Spinal cord (tissue), 10 donors: ENCODE data around the gene MACROD2. TPM values are rescaled to one million over a fixed set of nuclear protein-coding genes. Genes with fewer than 3 reads are reported as not detected.

Experiments used
- DNase-seq, 6 donors: peaks; one replicate each; pipeline versions ENCODE4 v3.0.0 to v3.0.0-alpha.2; 2013 to 2015; ENCODE audit warnings: low spot score in 6 of 6, low read depth in 4 of 6
- H3K27ac ChIP-seq: one replicate; pipeline ENCODE4 v1.5.1; 2013; ENCODE audit warnings: low read depth, low read length, control low read depth
- H3K27me3 ChIP-seq: one replicate; pipeline ENCODE4 v1.6.1; 2013; ENCODE audit warnings: low read length; ENCODE audit not compliant: control insufficient read depth, insufficient read depth
- H3K36me3 ChIP-seq: one replicate; pipeline ENCODE4 v1.6.1; 2013; ENCODE audit warnings: low read length; ENCODE audit not compliant: control insufficient read depth, insufficient read depth
- H3K4me1 ChIP-seq: one replicate; pipeline ENCODE4 v1.6.1; 2013; ENCODE audit warnings: low read length; ENCODE audit not compliant: control insufficient read depth, insufficient read depth
- H3K4me3 ChIP-seq: one replicate; pipeline ENCODE4 v1.5.1; 2013; ENCODE audit warnings: low read depth, low read length, control low read depth
- H3K9me3 ChIP-seq: one replicate; pipeline ENCODE4 v1.6.1; 2013; ENCODE audit warnings: low read length; ENCODE audit not compliant: control insufficient read depth, insufficient read depth
- WGBS: methylation state at CpG from one replicate; pipeline ENCODE4 v1.1.5; 2013; ENCODE audit warnings: missing lambda C conversion rate; ENCODE audit not compliant: insufficient coverage; 5-methylcytosine and 5-hydroxymethylcytosine counted together
- polyA plus RNA-seq, 2 donors: library from polyadenylated mRNA; unstranded; fragments of 120-200 nt; gene quantifications; one replicate each; pipeline ENCODE4 v1.2.1, GENCODE V29; 2013; ENCODE audit not compliant: insufficient read length in 2 of 2
- total RNA-seq, 2 donors: library from RNA; depleted of rRNA in 1 of 2; stranded (reverse); fragments of 120-200 nt in 1 of 2; fragments of >200 nt in 1 of 2; gene quantifications; one replicate each; pipeline versions ENCODE4 v1.2.3 to v1.2.4, GENCODE V29; 2013 to 2014
- donor health status: healthy.

The MACROD2 gene
- total and polyA plus RNA-seq, 4 donors = 16.2 to 34.0 (median 23.6) TPM

DNA sequence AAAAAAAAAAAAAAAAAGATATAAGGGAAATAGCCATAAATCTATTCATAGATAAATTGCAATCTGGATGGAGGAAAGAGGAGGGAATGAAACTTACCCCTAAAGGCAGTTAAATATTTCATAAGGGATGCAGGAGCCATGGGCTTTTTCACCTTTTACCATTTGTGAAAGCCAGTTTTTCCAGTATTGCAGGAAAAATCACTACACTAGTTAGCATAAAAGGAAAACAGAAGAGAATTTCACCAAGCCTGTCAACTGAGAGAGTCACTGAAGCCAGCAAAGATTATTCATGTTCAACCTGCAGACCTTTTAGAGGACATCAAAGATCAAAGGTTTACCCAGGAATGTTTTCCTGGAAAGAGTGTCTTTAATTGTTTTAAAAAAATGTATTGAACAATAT lies 1608.2 kb downstream of the MACROD2 start:
- H3K4me3 ChIP-seq = no peak overlapping the region
- H3K27me3 ChIP-seq = no peaks in the 10 kb centered on the region
- DNase-seq = no peak
- no peak overlapping the region for H3K27ac ChIP-seq
- H3K9me3 ChIP-seq = no peaks in the 10 kb centered on the region
- no peaks in the 10 kb centered on the region for H3K36me3 ChIP-seq
- H3K4me1 ChIP-seq = no peaks in the 10 kb centered on the region

DNA sequence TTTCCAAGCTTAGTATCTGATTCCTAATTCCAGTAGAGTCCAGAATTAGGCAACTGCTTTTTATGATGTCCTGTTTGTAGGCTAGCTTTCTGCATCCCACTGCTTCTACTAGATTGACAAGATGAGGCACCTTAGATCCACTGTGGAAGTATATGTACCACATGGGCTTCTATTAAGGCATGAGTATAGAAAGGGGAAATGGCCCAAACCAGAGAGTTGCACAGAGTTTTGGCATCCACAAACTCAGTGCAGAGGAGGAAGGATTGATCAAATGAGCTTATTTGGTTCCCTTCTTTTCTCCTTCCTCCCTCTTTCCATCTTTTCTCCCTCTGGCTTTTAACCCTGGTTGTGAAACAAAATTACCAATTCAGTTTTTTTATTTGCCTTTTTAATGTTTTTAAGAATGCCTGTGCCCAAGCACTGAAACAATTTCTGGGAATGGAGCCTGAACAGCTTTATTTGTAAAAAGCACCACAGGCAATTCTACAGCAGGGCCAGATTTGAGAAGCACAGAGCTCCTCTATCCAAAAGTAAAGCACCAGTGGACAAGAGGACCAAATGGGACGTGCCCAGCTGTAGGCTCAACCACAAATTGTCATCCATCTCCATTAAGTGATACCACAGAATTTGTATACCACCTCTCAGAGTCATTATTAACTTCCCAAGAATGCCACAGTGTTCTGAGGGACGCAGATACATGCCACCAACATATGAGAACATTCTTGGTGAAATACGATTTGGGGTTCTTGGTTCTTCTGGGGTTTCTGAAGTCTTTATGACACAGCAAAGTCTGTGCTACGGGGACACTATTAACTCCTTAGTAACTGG lies 1608.9 kb downstream of the MACROD2 start:
- Histone ChIP-seq H3K4me1 (no peaks in the 10 kb centered on the region), H3K9me3 (no peaks in the 10 kb centered on the region), H3K4me3 (no peak overlapping the region), H3K27ac (no peak overlapping the region), H3K36me3 (no peaks in the 10 kb centered on the region), H3K27me3 (no peaks in the 10 kb centered on the region)
- 65% methylated on average over 2 of the region's 4 CpGs for WGBS
- DNase-seq = peak in 1 of 6 donors; percentile 25

DNA sequence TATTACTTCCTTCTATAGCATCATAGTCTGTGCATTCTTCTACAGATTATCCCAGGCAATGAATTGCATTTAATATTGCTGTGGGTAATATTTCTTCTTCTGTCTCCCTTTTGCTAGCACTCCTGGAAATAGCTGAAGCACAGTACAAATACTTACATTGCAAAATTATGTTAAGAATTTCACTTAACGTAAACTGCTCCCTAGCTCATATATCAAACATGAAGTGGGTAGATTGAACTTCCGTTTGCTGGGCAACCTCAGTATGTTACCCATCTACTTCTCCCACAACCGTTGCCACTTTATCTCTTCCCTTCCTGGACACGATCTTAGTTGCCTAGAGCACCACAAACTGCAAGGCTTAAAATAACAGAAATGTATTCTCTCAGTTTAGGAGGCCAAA lies 1614.6 kb downstream of the MACROD2 start:
- Histone ChIP-seq H3K27ac (no peak overlapping the region), H3K9me3 (no peaks in the 10 kb centered on the region), H3K36me3 (no peaks in the 10 kb centered on the region), H3K27me3 (no peaks in the 10 kb centered on the region), H3K4me3 (no peak overlapping the region), H3K4me1 (no peaks in the 10 kb centered on the region)
- WGBS = 100% methylated on average over 2 of the region's 4 CpGs
- DNase-seq = no peak

DNA sequence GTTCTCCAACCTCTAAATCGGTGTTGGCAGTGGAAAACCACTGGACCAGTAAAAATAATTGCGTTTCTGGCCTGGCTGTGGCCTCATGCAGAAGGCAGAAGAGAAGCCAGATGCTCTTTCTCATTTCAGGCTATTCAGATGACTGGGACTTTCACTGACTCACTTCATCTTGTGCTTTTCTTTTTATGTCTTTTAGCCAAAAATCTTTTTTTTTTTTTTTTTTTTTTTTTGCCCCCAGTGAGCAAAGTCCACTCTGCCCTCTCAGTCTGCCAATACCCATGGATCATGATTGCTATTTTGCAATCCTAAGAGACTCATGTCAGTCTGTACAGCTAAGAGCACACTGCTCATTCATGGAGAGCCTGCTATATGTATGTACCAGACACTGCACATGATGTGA lies 1615.5 kb downstream of the MACROD2 start:
- no peaks in the 10 kb centered on the region for H3K36me3 ChIP-seq
- DNase-seq = no peak
- no peaks in the 10 kb centered on the region for H3K9me3 ChIP-seq
- H3K4me1 ChIP-seq = no peaks in the 10 kb centered on the region
- H3K27me3 ChIP-seq = no peaks in the 10 kb centered on the region
- no peak overlapping the region for H3K27ac ChIP-seq
- 83% methylated on average over 1 of the region's 2 CpGs for WGBS
- H3K4me3 ChIP-seq = no peak overlapping the region

DNA sequence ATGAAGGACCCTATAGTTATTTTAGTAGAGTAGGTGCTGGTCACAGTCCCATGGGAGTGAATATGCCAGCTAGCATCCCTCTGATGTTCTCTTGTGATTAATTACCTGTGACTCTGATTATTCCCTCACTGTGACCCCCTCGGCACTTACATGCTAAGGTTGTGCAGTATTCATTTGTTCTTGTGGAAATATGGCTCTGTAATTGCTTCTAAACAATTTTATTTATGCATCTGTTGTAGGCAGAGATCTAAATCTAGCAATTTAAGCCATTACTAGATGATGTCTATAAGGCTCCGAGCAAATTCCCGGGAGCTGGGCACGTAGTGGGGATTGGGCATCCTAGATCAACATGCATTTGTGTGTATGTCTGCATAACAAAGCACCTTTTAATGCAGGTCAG lies 1616.2 kb downstream of the MACROD2 start:
- Histone ChIP-seq H3K4me1 (no peaks in the 10 kb centered on the region), H3K27me3 (no peaks in the 10 kb centered on the region), H3K27ac (no peak overlapping the region), H3K9me3 (no peaks in the 10 kb centered on the region), H3K4me3 (no peak overlapping the region), H3K36me3 (no peaks in the 10 kb centered on the region)
- no peak for DNase-seq
- WGBS = no CpG with 5 or more reads among the region's 4 CpGs

DNA sequence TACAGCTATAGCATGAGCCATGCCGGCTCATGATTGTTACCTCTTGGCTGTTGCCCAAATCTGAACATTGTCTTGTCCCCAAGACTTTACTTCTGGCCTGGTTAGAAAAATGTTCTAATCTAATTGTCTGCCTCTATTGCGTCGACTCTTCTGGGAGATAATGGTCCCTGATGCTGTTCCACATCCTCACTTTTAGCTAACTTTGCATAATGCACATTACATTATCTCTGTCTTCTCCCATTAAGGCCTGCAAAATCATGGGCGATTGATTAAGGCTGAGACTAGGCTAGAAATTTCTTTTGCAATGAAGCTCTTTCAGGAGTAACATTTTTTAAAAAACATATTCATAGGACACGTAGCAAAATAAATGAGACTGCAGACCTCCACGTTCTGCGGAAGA lies 1616.9 kb downstream of the MACROD2 start:
- peak in 1 of 6 donors; percentile 83 for DNase-seq
- WGBS = 48% methylated on average over 4 of the region's 7 CpGs
- H3K4me1 ChIP-seq = no peaks in the 10 kb centered on the region
- H3K9me3 ChIP-seq = no peaks in the 10 kb centered on the region
- H3K27me3 ChIP-seq = no peaks in the 10 kb centered on the region
- H3K27ac ChIP-seq = no peak overlapping the region
- no peaks in the 10 kb centered on the region for H3K36me3 ChIP-seq
- no peak overlapping the region for H3K4me3 ChIP-seq

DNA sequence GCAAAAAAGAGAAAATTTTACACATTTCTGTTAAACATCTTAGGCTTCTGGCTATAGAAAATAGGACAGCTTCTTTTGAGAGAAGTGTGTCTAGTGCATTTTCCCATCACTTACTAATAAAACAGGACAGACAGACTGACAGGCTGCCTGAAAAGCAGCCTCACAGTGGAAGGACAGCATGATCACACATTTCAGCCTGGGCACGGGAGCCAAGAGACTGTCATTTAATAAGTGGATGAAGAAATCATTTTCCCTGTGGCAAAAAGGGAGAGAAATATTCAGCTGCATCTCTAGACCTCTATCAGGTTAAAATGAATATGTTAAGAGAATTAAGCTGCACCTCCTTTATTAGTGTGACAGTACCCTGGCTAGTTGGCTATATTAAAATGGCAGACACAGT lies 1617.5 kb downstream of the MACROD2 start:
- no peaks in the 10 kb centered on the region for H3K27me3 ChIP-seq
- no peaks in the 10 kb centered on the region for H3K4me1 ChIP-seq
- DNase-seq = peak in 1 of 6 donors; percentile 56
- no peaks in the 10 kb centered on the region for H3K9me3 ChIP-seq
- no peaks in the 10 kb centered on the region for H3K36me3 ChIP-seq
- no CpG with 5 or more reads among the region's 1 CpG for WGBS
- no peak overlapping the region for H3K27ac ChIP-seq
- H3K4me3 ChIP-seq = no peak overlapping the region

DNA sequence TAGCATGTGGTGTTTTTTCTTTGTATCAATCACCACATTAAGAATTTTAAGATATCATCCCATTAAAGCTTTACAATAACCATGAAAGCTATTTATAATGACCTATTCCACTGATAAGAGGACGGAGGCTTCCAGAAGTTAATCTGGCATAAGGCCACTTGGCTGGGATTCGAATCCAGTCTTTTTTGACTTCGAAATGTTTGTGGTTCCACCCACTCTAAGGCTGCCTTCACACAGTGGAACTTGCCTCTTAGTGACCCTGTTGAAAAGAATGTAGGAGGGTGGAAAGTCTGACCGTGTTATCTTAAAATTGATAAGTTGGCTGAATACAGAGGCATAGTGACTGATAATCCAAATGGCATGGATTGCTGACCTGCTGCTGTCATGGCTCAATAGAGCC lies 1618.2 kb downstream of the MACROD2 start:
- H3K9me3 ChIP-seq = no peaks in the 10 kb centered on the region

DNA sequence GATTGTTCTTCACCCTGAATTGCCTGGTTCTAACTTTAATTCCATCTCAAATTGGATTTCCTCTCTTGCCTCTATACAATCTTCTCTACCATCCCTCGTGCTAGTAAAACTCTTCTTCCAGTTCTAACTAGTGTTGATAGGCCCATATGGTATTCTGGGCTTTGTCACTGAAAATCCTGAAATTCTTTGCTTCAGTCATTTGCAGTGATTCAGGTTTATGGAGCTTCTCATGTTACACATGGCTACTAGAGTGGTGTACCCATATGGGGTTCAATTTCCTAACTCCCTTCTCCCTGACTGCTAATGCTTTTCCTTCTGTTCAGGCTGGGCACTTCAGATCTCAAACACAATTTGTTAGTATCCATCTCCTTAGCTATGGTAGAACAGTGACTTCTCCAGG lies 1621.3 kb downstream of the MACROD2 start:
- H3K27ac ChIP-seq = no peak overlapping the region
- no peaks in the 10 kb centered on the region for H3K9me3 ChIP-seq
- no peak for DNase-seq
- H3K4me3 ChIP-seq = no peak overlapping the region
- H3K36me3 ChIP-seq = no peaks in the 10 kb centered on the region
- no peaks in the 10 kb centered on the region for H3K27me3 ChIP-seq
- no peaks in the 10 kb centered on the region for H3K4me1 ChIP-seq
- WGBS = no CpG with 5 or more reads among the region's 1 CpG

More for the DNA sequence above, 1618.2 kb downstream of the MACROD2 start:
- no peak overlapping the region for H3K27ac ChIP-seq
- H3K4me1 ChIP-seq = no peaks in the 10 kb centered on the region
- no peak overlapping the region for H3K4me3 ChIP-seq
- H3K27me3 ChIP-seq = no peaks in the 10 kb centered on the region
- no peaks in the 10 kb centered on the region for H3K36me3 ChIP-seq
- DNase-seq = no peak
- 65% methylated on average over 4 of the region's 4 CpGs for WGBS

DNA sequence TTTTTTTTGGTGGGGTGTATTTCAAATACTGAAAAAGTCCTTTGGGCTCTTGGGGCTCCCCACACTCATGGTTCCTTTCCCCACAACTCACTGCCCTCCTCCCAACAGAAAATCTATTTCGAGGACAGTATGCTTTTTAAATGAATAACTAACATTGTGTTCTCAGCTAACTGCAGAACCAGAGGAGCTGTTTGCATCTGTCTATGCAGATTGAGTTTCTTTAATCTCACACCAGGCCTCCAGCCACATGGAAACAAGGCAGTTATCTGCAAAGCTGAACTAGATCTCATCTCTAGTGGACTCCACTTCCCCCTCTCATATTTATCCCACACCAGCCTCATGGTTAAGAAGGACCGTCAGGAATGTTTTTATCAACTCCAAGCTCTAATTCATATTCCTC lies 1622.8 kb downstream of the MACROD2 start:
- Histone ChIP-seq H3K9me3 (no peaks in the 10 kb centered on the region), H3K4me1 (no peaks in the 10 kb centered on the region), H3K27me3 (no peaks in the 10 kb centered on the region), H3K4me3 (no peak overlapping the region), H3K36me3 (no peaks in the 10 kb centered on the region), H3K27ac (no peak overlapping the region)
- no peak for DNase-seq
- WGBS = no CpG with 5 or more reads among the region's 2 CpGs
